RWPE2 (cell line): Measurements from ENCODE around the gene IDH2.
A peak's percentile ranks its signal among the peaks of the same experiment; 100 is the strongest.

ENCODE experiments used
- ATAC-seq: fragments of 200-7000 bp; cut with Tn5 transposase; 3 replicates; pipeline ENCODE4 v1.9.1; 2021; ENCODE audit warnings: low read depth
- DNase-seq: peaks from one replicate; pipeline ENCODE4 v3.0.0-alpha.2; 2020; ENCODE audit warnings: low spot score
- H3K27ac ChIP-seq: fragments of 450-650 bp; 2 replicates; pipeline ENCODE4 v1.5.1; 2017; ENCODE audit warnings: mild to moderate bottlenecking; ENCODE audit not compliant: poor library complexity, severe bottlenecking
- H3K27me3 ChIP-seq: fragments of 250-450 bp; sonication (Bioruptor Pico); 2 replicates; pipeline ENCODE4 v1.5.1; 2021; ENCODE audit warnings: mild to moderate bottlenecking, moderate library complexity; ENCODE audit not compliant: insufficient read depth, poor library complexity, severe bottlenecking
- H3K36me3 ChIP-seq: fragments of 250-450 bp; sonication (Bioruptor Pico); 2 replicates; pipeline ENCODE4 v1.5.1; 2020; ENCODE audit warnings: low read depth, mild to moderate bottlenecking, moderate library complexity
- H3K4me1 ChIP-seq: fragments of 250-450 bp; sonication (Bioruptor Pico); 2 replicates; pipeline ENCODE4 v1.5.1; 2021; ENCODE audit warnings: mild to moderate bottlenecking, moderate library complexity; ENCODE audit not compliant: insufficient read depth, poor library complexity, severe bottlenecking
- H3K4me3 ChIP-seq: fragments of 250-450 bp; sonication (Bioruptor Pico); 2 replicates; pipeline ENCODE4 v1.5.1; 2021; ENCODE audit warnings: mild to moderate bottlenecking, moderate library complexity; ENCODE audit not compliant: severe bottlenecking
- H3K9me3 ChIP-seq: fragments of 250-450 bp; sonication (Bioruptor Pico); 2 replicates; pipeline ENCODE4 v1.5.1; 2021; ENCODE audit warnings: mild to moderate bottlenecking, moderate library complexity; ENCODE audit not compliant: severe bottlenecking
- TF ChIP-seq, protein P1 (sequence below): fragments of 450-650 bp; IDR thresholded peaks from one replicate; pipeline ENCODE4 v1.5.1; 2017; ENCODE audit warnings: mild to moderate bottlenecking, moderate library complexity; ENCODE audit not compliant: poor library complexity, severe bottlenecking

Gene IDH2

GRCh38 chr15:90091156-90091931 is 10.9 kb downstream of the IDH2 start:
- TF ChIP-seq, protein P1, sequence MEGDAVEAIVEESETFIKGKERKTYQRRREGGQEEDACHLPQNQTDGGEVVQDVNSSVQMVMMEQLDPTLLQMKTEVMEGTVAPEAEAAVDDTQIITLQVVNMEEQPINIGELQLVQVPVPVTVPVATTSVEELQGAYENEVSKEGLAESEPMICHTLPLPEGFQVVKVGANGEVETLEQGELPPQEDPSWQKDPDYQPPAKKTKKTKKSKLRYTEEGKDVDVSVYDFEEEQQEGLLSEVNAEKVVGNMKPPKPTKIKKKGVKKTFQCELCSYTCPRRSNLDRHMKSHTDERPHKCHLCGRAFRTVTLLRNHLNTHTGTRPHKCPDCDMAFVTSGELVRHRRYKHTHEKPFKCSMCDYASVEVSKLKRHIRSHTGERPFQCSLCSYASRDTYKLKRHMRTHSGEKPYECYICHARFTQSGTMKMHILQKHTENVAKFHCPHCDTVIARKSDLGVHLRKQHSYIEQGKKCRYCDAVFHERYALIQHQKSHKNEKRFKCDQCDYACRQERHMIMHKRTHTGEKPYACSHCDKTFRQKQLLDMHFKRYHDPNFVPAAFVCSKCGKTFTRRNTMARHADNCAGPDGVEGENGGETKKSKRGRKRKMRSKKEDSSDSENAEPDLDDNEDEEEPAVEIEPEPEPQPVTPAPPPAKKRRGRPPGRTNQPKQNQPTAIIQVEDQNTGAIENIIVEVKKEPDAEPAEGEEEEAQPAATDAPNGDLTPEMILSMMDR, result no peak
- H3K27me3 ChIP-seq, result no peaks in the 10 kb centered on the region
- H3K36me3 ChIP-seq, result peaks cover 15% of the 10 kb centered on the region
- DNase-seq, result no peak
- ATAC-seq, result no peak
- no peaks in the 10 kb centered on the region for H3K9me3 ChIP-seq
- H3K27ac ChIP-seq, result no peak overlapping the region
- no peak overlapping the region for H3K4me3 ChIP-seq
- no peaks in the 10 kb centered on the region for H3K4me1 ChIP-seq

- H3K4me3 ChIP-seq, result no peak overlapping the region
- TF ChIP-seq, protein P1, result no peak
- no peaks in the 10 kb centered on the region for H3K4me1 ChIP-seq
- H3K27ac ChIP-seq, result no peak overlapping the region
- no peak for DNase-seq
- peaks cover 18% of the 10 kb centered on the region for H3K36me3 ChIP-seq
- no peak for ATAC-seq
- H3K9me3 ChIP-seq, result no peaks in the 10 kb centered on the region
- H3K27me3 ChIP-seq, result no peaks in the 10 kb centered on the region
Measured at GRCh38 chr15:90090226-90090848, 11.9 kb downstream of the IDH2 start.

DNA sequence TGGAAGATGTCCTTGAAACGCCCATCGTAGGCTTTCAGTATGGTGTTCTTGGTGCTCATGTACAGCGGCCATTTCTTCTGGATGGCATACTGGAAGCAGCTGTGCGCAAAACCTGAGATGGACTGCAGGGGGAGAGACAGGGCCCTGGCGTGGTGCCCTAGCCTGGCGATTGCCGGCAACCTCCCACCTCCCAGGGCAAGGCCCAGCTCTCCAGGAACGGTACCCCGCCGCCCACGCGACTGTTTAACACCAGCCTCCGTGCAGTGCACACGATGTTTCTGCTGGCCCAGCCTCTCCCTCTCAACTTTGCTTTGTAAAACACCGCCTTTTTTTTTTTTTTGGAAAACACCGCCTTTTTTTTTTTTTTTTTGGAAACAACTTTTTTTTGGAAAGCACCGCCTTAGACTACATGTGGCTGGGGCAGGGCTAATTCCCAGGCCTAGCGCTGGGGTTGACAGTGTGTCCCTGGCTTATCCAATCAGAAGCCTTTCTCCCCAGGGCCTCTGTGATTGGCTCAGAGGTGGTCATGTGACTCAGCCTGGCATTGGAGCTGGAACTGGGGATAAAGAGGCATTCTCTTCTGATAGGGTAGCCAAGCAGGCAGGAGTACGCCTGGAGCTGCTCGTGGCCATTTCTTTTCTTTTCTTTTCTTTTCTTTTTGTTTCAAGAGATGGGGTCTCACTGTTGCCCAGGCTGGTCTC is 14.7 kb downstream of the IDH2 start:
- TF ChIP-seq, protein P1, result no peak
- ATAC-seq (peak; percentile 44), DNase-seq (no peak)
- Histone ChIP-seq H3K9me3 (no peaks in the 10 kb centered on the region), H3K27me3 (no peaks in the 10 kb centered on the region), H3K4me3 (no peak overlapping the region), H3K36me3 (peaks cover 27% of the 10 kb centered on the region), H3K4me1 (no peaks in the 10 kb centered on the region), H3K27ac (no peak overlapping the region)

DNA sequence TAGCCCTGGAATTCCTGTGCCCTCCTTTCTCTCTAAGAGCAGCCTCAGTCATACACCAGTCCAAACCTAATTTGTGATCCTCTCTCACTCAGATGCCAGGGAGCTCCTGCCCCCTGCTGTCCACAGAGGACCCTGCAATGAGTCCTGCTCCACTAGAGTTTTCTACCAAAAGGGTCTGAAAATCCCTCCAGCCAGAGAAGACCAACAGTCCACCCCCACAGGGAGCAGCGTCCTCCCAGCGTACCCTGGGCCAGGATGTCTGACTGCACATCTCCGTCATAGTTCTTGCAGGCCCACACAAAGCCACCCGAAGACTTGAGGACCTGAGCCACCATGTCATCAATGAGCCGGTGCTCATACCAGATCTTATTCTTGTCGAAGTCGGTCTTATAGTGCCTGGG is 15.4 kb downstream of the IDH2 start:
- no peak for DNase-seq
- ATAC-seq, result peak; percentile 45
- H3K27me3 ChIP-seq, result no peaks in the 10 kb centered on the region
- no peaks in the 10 kb centered on the region for H3K4me1 ChIP-seq
- no peak overlapping the region for H3K27ac ChIP-seq
- peaks cover 27% of the 10 kb centered on the region for H3K36me3 ChIP-seq
- TF ChIP-seq, protein P1, result peak; percentile 96
- no peak overlapping the region for H3K4me3 ChIP-seq
- H3K9me3 ChIP-seq, result no peaks in the 10 kb centered on the region

GRCh38 chr15:90085565-90085964 is 16.7 kb downstream of the IDH2 start:
- DNase-seq (no peak), ATAC-seq (no peak)
- H3K4me3 ChIP-seq, result no peak overlapping the region
- no peaks in the 10 kb centered on the region for H3K4me1 ChIP-seq
- no peaks in the 10 kb centered on the region for H3K27me3 ChIP-seq
- TF ChIP-seq, protein P1, result no peak
- H3K36me3 ChIP-seq, result peaks cover 27% of the 10 kb centered on the region
- no peaks in the 10 kb centered on the region for H3K9me3 ChIP-seq
- no peak overlapping the region for H3K27ac ChIP-seq
